H54 (cell line): ENCODE results near the gene KRTAP7-1.

ENCODE experiments used
- DNase-seq: peaks from one replicate; pipeline ENCODE4 v3.0.0; 2011; ENCODE audit warnings: low spot score, mixed read lengths; ENCODE audit not compliant: insufficient read length
- FAIRE-seq: peaks from 3 replicates; lab custom pipeline; 2011; peaks lifted over from hg19 to GRCh38; lab: Jason Lieb, UNC
- POLR2A ChIP-seq: IDR thresholded peaks from 2 replicates; pipeline ENCODE4 v1.6.1; 2011; ENCODE audit warnings: low read depth, mild to moderate bottlenecking, low read length

Gene KRTAP7-1, protein sequence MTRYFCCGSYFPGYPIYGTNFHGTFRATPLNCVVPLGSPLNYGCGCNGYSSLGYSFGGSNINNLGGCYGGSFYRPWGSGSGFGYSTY

DNA sequence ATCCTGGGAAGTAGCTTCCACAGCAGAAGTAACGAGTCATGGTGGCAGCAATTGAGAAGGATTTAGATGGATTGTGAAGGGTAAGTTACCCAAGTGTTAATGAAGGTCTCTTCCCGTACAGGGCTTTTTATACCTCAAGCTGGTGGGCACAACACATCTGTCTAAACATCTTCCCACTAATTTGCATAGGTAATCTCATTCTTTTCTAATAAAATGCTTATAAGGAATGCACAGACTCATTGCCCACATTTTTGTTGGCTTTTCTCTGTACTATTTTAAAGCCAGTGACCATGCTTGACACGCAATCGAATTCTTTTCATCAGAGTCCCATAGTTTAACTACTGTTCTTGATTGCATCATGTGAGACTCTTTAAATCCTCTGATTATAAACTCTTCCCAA lies at the start of gene KRTAP7-1:
Gene KRTAP7-1 (minus strand): TSS at position 101 of the 400 bp plus-strand sequence. CDS start 61 bp downstream, at position 40.
- TF ChIP-seq POLR2A: no peak
- FAIRE-seq (no peak), DNase-seq (no peak)

- no peak for TF ChIP-seq POLR2A
- FAIRE-seq (no peak), DNase-seq (no peak)
Observed at GRCh38 chr21:30874526-30874925, 45.0 kb upstream of the KRTAP7-1 start.

DNA sequence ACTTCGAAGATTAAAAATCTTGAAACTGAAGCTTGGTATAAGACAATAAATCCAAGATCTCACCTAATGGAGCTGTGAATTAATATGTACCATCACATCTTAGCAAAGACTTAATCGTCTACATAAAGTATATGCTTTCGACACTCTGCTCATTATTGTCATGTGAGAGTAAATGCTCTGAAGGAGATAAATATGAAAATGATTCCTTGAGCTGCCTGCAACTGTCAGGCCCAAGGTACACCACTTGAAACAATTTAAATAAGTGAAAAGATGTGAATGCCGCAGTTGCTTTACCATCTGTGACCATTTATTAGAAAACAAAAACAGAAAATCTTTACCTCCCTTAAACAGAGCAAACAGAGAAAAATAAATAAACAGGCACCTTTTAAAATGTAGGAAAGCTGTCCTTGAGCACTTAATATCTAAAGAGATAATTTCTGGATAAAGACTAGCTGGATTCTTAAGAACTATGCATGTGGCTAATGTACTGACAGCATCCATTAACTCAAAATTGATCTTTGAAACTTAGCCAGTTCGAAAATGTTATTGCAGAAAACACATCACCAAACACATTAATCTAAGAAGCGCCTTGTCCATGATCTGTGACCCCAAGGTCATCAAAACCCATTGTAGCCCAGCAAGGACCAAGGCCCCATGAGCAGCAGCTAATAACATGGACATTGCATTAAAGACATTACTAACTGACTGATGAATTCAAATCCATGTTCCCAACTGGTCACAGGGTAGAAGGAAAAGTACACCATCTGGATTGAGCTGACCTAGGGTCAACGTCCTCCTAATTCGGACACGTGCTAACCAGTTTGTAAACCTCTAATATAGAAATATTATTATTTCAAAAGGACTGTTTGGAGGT lies 18.3 kb upstream of the KRTAP7-1 start:
- TF ChIP-seq POLR2A: no peak
- FAIRE-seq (no peak), DNase-seq (no peak)

- FAIRE-seq (no peak), DNase-seq (no peak)
- no peak for TF ChIP-seq POLR2A
Observed at GRCh38 chr21:30842990-30843389, 13.4 kb upstream of the KRTAP7-1 start.

GRCh38 chr21:30839304-30839703 lies 9.7 kb upstream of the KRTAP7-1 start:
- FAIRE-seq (peak; percentile 64), DNase-seq (peak; percentile 49)
- TF ChIP-seq POLR2A: no peak

DNA sequence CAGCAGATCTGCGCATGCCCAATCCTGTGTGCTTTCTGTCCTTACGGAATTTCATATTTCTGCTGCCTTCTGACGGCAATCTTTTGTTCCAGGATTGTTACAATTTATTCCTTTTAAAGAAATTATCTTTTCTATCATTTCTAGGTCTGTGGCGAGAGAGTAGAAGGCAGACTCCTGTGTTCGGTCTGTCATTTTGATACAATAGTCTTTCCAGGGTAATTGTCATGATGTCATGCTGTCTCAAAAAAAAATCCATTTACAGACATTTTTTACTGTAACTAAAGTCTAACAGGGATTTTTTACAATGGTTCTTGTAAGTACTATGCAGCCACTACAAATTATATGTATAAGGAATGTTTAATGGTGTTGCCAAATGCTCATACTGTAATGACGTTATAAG lies 9.0 kb upstream of the KRTAP7-1 start:
- DNase-seq (no peak), FAIRE-seq (no peak)
- TF ChIP-seq POLR2A: no peak

DNA sequence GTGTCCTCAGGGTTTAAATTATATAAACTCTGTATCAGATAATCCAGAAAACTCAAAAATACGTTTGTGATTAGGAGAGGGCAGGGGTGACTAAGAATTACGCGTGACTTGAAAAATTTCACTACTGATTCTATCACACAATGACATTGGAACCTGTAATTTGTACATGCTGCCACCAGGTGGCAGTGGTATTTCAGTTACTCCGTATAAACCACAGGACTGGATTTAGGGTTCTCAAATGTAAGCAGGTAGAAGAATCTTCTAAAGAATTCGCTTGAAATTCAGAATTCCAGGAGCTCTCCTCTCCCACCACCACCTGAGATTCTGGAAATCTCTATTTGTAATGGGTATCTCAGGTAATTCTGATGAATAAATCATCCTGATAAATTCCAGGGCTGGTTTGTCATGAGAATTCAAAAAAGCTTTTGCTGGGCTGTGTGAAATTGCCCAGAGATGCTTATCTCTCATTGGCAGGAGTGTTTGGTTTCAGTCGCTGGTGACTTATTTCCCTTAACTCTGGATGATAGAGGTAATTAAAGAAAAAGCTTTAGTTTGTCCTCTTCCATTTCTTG lies 1.7 kb upstream of the KRTAP7-1 start:
- DNase-seq: no peak
- no peak for FAIRE-seq
- TF ChIP-seq POLR2A: no peak

- DNase-seq (no peak), FAIRE-seq (no peak)
- no peak for TF ChIP-seq POLR2A
Observed at GRCh38 chr21:30818837-30819610, 10.5 kb downstream of the KRTAP7-1 start.

DNA sequence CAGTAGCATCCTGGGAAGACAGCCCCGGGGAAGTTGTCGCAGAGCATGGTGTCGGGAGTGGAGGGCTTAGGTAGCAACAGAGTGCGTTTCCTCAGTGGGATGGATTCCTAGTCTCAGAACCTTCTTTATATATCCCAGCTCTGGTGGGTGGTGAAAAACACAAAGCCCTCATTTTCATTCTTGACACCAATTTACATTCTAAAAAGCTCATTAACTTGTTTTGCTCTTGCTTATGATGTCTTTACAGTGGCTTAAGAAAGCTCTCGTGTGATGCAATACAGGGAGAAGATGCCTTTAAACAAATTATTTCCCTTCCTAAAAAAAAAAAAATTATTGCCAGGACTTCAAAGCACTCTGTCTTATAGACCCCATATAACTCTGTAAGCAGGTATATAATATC lies 16.4 kb downstream of the KRTAP7-1 start, which contains the start of gene KRTAP8-1:
Gene KRTAP8-1 (minus strand): TSS at position 101 of the 400 bp plus-strand sequence. CDS start 54 bp downstream, at position 47.
- FAIRE-seq (no peak), DNase-seq (no peak)
- TF ChIP-seq POLR2A: no peak

DNA sequence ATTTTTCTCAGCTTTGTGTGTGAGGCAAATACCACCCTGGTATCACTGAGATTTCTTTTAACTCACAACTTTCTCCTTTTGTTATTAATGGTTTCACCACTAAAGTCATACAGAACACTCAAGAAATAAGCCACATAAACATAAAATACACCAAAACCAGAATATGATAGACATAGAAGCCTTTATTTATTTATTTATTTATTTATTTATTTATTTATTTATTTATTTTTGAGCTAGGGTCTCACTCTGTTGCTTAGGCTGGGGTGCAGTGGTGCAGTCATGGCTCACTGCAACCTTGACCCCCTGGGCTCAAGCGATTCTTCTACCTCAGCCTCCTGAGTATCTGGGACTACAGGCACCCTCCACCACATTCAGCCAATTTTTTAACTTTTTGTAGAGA lies 29.0 kb downstream of the KRTAP7-1 start:
- no peak for DNase-seq
- TF ChIP-seq POLR2A: no peak
- no peak for FAIRE-seq

- TF ChIP-seq POLR2A: no peak
- DNase-seq (no peak), FAIRE-seq (no peak)
Observed at GRCh38 chr21:30793581-30794314, 35.8 kb downstream of the KRTAP7-1 start.

- FAIRE-seq: no peak
Observed at GRCh38 chr21:30779249-30779648, 50.3 kb downstream of the KRTAP7-1 start.

More at GRCh38 chr21:30779249-30779648, 50.3 kb downstream of the KRTAP7-1 start:
- no peak for DNase-seq
- no peak for TF ChIP-seq POLR2A
